NOMO-1 (cell line): ENCODE results near the gene DEDD2.

Source experiments
- DNase-seq, 2 experiments: peaks; one replicate each; lab custom pipeline; 2025; ENCODE audit not compliant: unreplicated experiment in 2 of 2; lab: John Stamatoyannopoulos, UW

DEDD2 gene

DNA sequence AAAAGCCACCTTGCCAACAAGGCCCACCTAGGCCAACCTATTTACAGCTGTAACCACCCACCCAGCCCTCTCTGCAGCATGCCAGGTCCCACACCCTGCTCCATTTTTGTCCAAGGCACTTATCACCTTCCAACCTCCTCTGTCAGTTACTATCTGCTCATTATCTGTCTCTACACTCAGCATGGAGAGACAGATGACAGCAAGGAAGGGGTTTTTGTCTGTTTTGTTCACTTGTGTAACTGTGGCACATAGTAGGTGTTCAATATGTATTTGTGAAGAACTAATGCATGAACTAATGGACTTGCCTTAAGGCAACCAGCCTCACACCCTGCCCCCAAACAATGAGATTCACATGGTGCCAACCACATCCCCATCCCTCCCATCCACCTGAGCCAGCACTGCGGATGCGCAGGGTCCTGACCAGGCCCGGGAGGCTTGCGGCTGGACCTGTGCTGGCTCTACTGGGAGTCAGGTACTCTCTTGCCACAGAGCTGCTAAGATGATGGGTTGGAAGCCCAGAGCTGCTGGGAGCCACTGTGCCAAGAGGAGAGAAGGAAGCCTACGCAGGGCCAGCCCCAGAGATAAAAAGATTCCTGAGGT, 17.3 kb downstream of the DEDD2 start:
- no peak for DNase-seq

- peak; percentile 93 to 97 for DNase-seq
Observed at GRCh38 chr19:42199440-42200115, 17.9 kb downstream of the DEDD2 start.

DNA sequence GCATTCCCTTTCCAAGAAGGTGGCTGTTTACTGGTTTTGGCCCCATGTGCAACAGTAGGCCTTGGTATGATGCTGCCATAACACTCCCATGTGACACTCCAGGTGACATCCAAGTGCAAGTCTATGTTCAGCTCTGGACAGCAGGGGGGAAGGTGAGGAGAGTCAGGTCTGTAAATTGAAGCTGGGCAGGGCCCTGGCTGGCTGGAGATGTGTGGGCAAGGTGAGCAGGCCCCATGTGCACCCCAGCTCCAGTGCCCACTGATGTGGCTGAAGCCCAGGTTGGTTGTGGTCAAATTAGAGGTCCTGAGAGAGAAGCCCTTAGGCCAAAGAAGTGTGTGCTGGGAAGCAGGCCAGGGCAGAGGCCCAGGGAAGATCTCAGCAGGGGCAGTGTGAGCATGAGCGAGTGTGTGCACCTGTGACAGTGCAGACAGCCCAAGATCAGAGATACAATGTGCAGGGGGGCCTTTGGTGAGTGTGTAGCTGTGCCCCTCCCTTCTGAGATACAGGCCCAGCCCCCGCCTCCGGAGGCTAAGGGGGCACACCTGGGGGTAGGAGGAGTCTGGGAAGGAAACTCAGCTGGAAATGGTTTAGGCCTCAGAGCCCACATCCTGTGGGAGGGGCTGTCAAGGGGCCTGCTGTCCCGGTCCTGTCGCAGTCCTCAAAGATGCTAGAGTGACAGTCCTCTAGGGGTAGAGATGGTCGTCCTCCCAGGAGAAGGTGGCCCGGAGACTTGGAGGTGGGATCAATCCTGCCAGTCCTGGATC, 18.6 kb downstream of the DEDD2 start:
- DNase-seq: peak; percentile 57 to 75

DNA sequence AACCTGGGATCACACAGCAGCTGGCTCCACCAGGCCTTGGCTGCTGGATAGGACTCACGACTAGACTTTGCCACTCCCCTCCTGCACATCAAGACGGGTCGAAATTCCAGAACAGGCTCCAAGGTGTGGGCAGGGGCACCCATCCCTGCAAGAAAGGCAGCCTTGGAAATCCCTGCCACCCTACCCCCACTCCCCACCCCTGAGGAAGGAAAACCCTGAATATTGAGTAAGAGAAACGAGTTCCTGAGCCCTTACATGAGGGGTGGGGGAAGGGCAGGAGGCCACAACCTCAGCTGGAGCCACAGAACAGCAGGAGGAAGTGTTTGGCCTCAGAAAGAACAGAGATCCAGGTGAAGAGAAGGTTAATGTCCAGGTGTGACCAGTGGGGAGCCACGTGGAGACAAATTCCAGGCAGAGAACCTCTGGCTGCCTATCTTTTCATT, 20.1 kb downstream of the DEDD2 start:
- DNase-seq: peak; percentile 58 to 72

GRCh38 chr19:42196011-42197001, 21.2 kb downstream of the DEDD2 start:
- peak in 1 of 2 experiments; percentile 19 for DNase-seq

GRCh38 chr19:42193706-42194105, 23.8 kb downstream of the DEDD2 start:
- no peak for DNase-seq

GRCh38 chr19:42193294-42193693, 24.2 kb downstream of the DEDD2 start:
- no peak for DNase-seq

- no peak for DNase-seq
Observed at GRCh38 chr19:42191855-42192254, 25.6 kb downstream of the DEDD2 start.

GRCh38 chr19:42191330-42191729, 26.1 kb downstream of the DEDD2 start:
- no peak for DNase-seq

DNA sequence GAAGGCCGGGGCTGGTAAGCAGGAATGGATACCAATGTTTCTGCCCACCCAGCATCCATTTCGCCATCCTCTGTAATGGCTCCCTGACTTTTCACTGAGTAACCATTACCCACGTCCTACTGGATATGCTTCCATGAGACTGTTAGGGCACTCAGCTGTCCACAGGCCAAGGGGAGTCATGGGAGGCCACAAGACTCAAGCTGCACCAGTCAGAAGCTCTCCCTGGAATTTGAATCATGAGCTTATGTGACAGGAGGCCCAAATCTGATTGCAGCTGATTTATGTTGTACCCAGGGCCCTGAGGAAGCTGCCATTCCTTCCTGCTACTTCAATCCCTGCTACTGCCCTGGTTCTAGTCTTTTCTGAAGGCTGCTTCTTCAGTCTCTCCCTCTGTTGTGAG, 28.3 kb downstream of the DEDD2 start:
- DNase-seq: no peak

DNA sequence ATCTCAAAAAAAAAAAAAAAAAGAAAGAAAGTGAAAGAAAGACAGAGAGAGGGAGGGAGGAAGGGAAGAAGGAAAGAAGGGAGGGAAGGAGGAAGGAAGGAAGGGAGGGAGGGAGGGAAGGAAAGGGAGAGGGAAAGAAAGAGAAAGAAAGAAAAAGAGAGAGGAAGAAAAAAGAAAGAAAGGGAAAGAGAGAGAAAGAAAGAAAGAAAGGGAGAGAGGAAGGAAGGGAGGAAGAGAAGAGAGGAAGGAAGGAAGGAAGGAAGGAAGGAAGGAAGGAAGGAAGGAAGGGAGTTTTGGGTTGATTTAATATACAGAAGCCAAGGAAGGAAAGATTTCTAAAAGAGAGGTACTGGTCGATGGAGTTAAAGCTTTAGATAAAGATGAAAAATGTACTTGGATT, 28.8 kb downstream of the DEDD2 start:
- DNase-seq: no peak

- peak; percentile 42 to 63 for DNase-seq
Observed at GRCh38 chr19:42185277-42185676, 32.2 kb downstream of the DEDD2 start.

DNA sequence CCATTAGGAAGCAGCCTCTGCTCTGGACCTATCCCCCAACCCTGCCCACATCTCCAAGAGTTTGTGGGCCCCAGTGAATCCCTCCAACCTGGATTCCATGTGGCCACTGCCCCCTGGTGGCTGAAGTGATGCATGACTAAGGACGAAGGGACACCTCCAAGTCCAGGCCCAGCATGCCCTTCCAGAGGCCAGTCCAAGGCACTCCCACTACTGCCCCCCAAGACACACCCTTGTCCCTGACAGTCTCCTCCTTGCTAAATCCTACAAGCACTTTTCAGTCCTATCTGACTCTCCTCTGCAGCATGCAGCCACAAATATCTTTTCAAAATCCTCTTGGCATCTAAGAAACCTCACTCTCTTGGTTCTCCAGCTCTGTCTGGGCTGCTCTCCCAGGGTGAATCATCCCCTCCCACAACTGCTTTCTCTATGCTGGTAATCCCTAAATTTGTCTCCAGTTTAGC, 33.0 kb downstream of the DEDD2 start:
- DNase-seq: peak; percentile 22 to 52

DNA sequence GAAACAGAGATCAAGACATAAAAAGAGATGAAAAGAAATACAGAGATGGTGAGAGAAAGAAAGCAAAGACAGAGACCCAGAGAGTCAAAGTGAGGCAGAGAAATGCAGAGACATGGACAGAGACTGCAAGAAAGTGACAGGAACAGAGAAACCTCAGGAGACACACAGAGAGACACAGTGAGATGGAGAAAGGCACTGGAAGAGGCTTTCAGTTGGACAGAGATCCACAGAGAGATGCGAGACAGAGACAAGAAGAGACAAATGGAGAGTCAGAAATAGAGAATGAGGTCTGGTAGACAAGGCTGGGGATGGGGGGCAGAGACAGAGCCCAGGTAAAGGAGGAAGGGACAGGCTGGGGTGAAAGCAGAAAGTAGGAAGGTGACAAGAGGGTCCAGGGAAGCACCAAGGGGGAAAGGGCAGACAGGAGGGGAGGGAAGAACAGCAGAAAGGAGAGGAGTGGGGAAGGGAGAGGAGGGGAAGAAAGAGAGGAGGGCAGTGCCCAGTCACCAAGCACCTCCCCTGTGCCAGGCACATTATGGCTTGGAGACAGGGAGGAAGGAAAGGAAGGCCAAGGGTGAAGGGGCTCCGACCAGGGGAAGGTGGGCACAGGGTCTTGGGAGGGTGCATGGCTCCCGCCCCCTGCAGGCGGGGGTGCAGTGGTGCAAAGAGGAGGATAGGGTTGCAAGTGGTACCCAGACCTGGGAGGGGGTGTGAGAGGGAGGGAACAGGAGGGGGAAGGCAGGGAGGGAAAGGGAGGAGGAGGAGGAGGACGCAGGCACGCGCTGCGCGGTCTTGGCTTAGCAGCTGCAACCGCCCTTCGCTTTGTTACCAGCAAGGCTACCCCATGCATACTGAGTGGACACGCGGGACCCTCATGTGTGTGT, 38.4 kb downstream of the DEDD2 start:
- no peak for DNase-seq

DNA sequence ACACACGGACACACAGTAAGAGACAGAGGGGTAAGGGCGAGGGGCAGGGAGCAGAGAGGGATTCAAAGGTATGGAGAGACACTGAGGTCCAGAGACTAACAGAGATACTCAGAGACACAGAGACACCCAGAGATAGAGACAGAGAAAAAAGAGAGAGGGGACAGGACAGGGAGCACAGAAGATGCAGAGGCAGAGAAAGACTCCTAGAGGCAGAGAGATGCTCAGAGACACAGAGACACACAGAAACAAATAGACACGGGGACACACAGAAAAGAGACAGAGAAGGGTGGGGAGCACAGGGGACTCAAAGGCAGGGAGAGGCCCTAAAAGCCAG, 39.8 kb downstream of the DEDD2 start:
- DNase-seq: no peak

DNA sequence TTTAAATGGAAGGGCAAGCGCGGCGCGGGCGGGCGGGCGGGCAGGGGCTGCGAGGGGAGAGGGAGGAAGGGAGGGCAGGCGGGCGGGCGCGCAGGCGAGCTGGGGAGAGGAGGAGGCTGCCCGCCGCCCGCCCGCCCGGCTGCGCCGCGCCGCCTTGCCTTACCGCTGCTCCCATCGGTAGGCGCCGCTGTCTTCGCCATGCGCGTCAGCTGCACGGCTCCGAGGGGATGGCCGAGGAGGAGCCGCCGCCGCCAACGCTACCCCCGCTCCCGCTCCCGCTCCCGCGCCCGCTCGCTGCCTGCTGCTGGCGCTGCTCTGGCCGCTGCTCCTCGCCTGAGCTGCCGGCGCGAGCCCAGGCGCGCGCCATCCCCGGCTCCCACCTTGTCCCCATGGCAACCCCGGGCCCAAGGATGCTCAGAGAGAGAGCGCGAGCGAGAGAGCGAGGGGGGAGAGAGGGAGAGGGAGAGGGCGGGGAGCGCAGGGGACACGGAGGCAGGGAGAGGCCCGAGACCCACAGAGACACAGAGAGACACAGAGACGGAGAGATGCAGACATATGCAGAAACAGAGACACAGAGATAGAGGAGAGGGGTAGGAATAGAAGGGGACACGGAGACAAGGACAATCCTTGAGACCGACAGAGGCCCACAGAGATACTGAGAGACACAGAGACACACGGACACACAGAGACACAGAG, 40.3 kb downstream of the DEDD2 start:
- peak; percentile 64 to 70 for DNase-seq

- peak in 1 of 2 experiments; percentile 70 for DNase-seq
Observed at GRCh38 chr19:42176649-42176989, 40.9 kb downstream of the DEDD2 start.

GRCh38 chr19:42175952-42176648, 41.4 kb downstream of the DEDD2 start:
- peak; percentile 18 to 26 for DNase-seq
